Germinal center (tissue), 1 donor: ENCODE results near the gene RHOC.

Experiments used
- DNase-seq: peaks from one replicate; pipeline ENCODE4 v3.0.0; 2012; ENCODE audit warnings: mixed read lengths, low spot score

RHOC gene

DNA sequence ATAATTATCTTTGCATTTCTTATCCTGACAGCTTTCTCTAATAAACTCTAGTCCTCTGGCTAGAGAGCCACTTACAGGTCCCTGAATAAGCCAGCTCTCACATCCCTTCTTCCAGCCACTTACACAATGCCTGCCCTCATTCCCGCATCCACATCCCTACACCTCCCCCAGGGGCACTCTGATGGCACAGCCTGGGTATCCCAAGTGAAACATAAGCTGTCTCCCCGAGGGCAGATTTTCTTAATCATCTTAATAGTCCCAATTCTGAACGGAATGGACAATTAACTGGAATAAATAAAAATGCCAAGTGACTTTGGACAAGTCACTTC lies 4.9 kb downstream of the RHOC start:
- DNase-seq, result no peak

DNA sequence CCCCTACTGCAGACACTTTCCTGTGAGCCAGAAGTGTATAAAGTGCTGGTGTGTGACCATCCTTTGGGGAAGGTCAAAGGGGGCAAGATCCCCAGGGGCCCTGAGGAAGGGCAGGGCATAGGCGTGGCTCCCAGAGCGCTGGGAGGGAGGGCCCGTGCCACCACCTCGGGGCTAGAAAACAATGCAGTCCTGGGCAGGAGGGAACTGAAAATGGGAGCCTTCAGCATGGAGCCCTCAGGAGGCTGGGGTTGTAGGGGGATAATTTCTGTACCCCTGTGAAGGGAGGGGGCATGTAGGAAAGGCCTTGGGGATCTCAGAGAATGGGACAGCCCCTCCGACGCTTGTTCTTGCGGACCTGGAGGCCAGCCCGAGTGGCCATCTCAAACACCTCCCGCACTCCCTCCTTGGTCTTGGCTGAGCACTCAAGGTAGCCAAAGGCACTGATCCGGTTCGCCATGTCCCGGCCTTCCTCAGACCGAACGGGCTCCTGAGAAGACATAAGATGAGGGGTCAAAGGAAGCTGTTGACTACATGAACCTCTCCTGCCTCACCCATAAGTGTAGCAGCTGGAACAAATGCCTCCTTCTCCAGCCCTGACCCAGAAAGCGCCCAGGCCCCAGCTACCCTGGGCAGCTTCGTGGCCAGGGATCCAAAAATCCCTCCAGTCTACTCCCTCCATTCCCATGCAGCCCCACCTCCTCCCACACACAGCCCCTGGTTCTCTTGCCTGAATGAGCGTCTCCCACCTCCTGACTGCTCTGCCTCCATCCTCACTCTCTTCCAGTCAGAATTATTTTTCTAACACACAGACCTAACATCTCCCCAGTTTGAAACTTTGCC lies 5.5 kb downstream of the RHOC start:
- no peak for DNase-seq

GRCh38 chr1:112700290-112701226 lies 6.4 kb downstream of the RHOC start:
- no peak for DNase-seq

GRCh38 chr1:112699425-112700144 lies 7.3 kb downstream of the RHOC start:
- DNase-seq, result no peak

DNA sequence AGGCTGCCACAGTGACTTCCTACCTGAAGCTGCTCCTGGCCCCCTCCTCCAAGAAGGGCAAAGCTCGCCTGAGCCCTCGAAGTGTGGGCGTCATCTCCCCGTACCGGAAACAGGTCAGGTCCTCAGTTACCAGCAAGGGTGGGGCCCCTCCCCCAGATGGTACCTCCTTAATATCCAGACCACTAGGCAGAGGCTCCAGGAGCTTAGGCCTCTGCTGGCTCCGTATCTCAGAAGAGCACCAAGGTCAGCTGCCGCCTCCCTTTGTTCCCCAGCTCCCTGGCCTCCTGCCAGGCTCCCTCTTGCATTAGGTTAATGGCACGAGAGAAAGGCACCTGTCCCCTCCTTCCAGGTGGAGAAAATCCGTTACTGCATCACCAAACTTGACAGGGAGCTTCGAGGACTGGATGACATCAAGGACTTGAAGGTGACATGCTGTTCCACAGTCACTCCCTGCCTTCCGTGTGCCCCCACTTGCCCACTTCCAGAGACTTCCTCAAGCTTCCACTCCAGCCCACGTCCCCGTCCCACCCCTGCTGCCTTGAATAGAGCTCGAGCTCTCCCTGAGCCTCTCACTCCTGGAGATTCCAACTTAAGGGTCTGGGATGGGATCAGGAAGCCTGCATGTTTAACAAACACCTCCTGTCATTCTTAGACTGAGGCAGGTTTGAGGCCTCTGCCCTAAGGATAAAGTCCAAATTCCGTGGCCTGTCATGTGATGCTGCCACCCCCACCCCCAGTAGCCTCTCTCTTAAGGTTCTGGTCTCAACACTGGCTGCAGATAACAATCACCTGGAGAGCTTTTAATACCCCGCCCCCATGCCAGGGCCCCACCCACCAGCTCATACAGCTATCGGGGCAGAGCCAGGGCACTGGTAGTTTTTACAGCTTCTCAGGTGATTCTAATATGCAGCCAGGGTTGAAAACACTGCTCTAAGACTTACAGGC lies 8.3 kb downstream of the RHOC start:
- no peak for DNase-seq

DNA sequence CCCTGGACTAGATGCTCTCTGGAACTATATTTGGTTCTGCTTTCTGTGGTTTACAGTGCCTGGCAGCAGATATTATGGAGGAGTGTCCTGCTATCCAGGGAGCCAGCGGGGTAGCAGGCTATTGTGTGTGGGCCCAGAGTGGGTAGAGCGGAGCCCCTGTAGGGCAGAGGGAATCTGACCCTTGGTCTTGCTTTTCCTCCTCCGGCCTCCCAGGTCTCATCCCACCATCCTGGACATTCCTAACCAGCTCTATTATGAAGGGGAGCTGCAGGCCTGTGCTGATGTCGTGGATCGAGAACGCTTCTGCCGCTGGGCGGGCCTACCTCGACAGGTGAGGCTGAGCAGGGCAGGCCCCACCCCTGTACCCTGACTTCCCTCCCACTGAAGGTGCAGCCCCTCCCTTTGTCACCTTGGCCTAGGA lies 9.1 kb downstream of the RHOC start:
- DNase-seq, result no peak

- DNase-seq, result no peak
Observed at GRCh38 chr1:112696578-112697314, 10.2 kb downstream of the RHOC start.

DNA sequence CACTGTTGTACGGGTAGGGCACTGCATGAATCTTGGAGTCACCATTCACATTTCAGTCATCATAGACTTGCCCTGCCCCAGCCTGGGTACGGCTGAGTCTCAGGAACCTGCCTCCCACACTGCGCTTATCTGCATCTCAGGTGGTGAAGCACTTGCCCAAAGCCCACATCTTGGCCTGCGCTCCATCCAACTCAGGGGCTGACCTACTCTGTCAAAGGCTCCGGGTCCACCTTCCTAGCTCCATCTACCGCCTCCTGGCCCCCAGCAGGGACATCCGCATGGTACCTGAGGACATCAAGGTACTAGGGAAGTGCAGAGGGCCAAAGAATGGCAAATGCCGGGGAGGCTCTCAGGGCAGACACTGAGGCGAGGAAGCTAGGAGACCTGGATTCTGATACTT lies 11.7 kb downstream of the RHOC start:
- no peak for DNase-seq

- DNase-seq, result no peak
Observed at GRCh38 chr1:112694363-112694929, 12.5 kb downstream of the RHOC start.

DNA sequence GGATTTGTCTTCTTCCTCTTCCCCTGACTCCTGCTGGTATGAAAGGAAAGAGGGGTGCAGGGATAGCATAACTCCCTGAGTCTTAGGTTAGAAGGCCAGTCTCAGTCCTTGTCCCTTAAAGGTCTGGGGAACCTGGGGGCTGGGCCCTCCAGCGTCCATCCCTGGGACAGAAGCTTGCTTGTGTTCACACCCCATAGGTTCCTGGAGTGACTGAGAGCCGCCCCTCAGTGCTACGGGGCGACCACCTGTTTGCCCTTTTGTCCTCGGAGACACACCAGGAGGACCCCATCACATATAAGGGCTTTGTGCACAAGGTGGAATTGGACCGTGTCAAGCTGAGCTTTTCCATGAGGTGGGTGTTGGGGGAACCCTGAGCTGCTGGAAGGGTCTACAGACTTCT lies 13.1 kb downstream of the RHOC start:
- DNase-seq, result no peak

- DNase-seq, result no peak
Observed at GRCh38 chr1:112692681-112693080, 14.2 kb downstream of the RHOC start.

DNA sequence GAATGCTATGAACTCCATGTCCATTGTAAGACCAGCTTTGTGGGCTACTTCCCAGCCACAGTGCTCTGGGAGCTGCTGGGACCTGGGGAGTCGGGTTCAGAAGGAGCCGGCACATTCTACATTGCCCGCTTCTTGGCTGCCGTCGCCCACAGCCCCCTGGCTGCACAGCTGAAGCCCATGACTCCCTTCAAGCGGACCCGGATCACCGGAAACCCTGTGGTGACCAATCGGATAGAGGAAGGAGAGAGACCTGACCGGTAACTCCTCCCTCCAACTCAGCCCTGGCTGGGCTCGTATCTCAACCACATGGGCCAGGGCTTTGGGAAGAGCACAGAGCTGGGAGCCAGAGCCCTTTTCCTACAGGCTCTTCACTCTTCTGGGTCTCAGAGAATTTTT lies 17.1 kb downstream of the RHOC start:
- no peak for DNase-seq

DNA sequence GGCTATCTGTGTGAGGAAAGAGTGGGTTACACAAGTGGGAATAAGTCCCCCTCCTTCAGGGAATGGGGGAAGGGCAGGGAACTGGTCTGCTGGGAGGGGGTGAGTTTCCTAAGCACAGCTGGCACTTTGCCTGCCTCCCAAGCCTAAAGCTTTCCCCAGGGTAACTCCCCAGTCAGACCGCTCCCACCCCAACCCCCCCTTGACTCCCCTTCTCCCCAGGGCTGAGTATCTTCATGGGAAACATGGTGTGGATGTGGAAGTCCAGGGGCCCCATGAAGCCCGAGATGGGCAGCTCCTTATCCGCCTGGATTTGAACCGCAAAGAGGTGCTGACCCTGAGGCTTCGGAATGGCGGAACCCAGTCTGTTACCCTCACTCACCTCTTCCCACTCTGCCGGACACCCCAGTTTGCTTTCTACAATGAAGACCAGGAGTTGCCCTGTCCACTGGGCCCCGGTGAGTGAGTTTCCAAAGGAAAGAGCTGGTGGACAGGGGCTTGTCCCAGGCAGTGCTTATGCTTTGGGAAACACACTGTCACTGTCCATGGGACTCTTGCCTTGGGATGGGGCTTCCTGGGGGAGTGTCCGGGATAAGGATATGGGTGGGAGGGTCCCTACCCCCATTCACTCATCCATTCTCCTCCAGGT lies 17.6 kb downstream of the RHOC start:
- no peak for DNase-seq

DNA sequence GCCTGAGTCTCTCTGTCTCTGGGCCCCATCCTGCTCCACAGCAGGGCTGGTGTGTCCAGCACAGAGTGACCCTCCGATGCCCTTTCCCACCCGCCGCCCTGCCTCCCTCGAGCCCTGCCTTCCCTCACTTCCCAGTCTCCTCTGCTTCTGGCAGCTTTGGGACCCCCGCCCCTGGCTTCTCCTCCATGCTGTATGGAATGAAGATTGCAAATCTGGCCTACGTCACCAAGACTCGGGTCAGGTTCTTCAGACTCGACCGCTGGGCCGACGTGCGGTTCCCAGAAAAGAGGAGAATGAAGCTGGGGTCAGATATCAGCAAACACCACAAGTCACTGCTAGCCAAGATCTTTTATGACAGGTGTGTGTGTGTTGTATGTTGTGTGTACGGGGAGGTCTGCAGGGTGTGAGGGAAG lies 18.1 kb downstream of the RHOC start:
- no peak for DNase-seq

- no peak for DNase-seq
Observed at GRCh38 chr1:112687785-112688496, 19.0 kb downstream of the RHOC start.

DNA sequence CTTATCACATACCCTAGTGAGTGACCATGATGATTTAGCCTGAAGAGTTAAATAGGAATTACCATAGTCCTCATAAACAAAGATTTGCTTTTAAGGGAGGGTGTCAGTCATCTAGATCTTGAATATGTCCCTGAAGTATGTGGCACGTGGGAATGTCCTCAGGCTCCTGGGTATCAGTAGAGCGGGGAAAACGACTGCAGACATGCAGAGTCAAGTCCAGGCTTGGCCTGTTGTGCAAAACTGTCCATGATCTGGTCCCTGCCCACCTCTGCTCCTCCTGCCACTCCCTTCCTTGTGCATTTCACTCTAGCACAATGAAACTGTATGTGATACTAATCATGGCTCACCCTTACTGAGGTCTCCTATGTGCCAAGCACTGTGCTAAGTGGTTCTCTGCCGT lies 19.6 kb downstream of the RHOC start:
- DNase-seq, result no peak

DNA sequence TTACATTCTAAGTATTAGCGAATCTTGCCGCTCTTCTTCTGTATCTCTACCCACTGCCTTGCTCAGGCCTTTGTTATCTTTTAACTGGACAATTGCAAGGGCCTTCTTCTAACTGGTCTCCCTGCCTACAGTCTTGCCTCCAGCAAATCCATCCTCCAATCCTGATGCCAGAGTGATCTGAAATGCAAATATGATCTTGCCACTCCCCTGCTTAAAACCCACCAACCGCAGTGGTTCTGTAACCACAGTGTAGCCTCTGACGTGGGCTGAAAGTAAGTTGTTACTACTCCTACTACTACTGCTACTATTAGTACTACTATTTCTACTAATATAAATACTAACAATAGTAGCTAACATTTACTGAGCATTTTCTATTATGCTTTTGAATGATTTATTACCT lies 20.1 kb downstream of the RHOC start:
- no peak for DNase-seq

DNA sequence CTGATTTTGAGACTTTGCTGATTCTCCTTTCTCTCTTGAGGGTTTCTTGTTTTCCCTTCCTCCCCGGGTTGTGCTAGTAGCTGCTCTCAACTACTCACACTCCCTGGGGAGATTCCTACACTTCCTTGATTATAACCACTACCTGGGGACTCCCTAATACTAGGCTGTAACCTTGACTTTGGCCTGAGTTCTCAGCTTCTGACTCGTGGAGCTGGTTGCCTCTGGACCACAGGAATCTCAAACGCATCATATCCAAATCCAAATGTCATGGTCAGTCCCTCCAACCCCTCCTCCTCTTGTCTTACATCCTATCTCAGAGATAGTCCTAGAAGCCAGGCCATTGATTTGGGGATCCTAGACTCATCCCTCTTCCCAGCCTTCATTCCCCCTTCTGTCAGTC lies 20.5 kb downstream of the RHOC start:
- DNase-seq, result no peak

DNA sequence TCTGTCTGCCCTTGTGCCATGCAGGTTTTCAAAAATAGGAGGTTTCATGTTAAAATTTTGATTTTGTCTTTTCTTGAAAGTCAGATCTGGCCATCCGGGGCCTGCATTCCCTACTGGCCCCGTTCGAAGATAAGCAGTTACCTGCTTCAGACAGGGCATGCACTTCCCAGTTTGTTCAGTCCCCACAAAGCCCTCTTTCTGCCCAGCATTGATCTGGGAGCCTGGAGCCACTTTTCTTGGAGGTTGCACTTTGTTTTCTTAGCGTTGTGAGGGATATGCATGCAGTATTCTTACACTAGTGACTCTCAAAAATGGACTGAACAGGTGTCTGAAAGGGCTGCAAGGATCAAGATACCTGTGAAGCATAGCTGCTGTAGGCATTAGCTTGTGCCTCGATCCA lies 21.0 kb downstream of the RHOC start:
- no peak for DNase-seq
